ENCODE data around the gene OR4F3.
"Not testable (repeated sequence)": the region's sequence is repeated elsewhere in the genome, so short reads cannot be mapped to it uniquely, and the experiment has no call there.

The OR4F3 gene

GRCh38 chr5:181366968-181367367 lies at the start of gene OR4F3:
Gene OR4F3 (plus strand): TSS chr5:181367268.
- H3K4me3 ChIP-seq (ENCODE audit: low read depth, low read length); DNase-seq (ENCODE audit: low read depth); in situ Hi-C loops (cut with HindIII; ENCODE audit: low sequenced_read_pairs): not testable (repeated sequence)

All from astrocyte of the cerebellum (primary cell).